ENCODE data around the gene DCST1.

GRCh38 chr1:154996966-154997701 is 36.5 kb upstream of the DCST1 start:
- TF ChIP-seq CTCF (IDR thresholded peaks at IDR 0.05) (no peak), ZFX (IDR thresholded peaks at IDR 0.05; ENCODE audit: borderline replicate concordance) (no peak)
